Coronary artery (tissue), 2 donors: ENCODE measurements around the gene OXLD1.

ENCODE experiments used
- DNase-seq: peaks from one replicate; pipeline ENCODE4 v3.0.0-alpha.2; 2017; ENCODE audit warnings: low spot score
- H3K27ac ChIP-seq, 2 donors: fragments of 200-600 bp; sonication (generic); one replicate each; pipeline ENCODE4 v1.5.1; 2016 to 2019
- H3K4me3 ChIP-seq: fragments of 200-600 bp; sonication (generic); 2 replicates; pipeline ENCODE4 v1.5.1; 2016; ENCODE audit warnings: mild to moderate bottlenecking, moderate library complexity
- CTCF ChIP-seq: fragments of 200-600 bp; sonication (generic); IDR thresholded peaks from one replicate; pipeline ENCODE4 v1.5.1; 2019; ENCODE audit warnings: antibody characterized with exemption

The OXLD1 gene

GRCh38 chr17:81712468-81713003 is 46.1 kb upstream of the OXLD1 start:
- DNase-seq, result no peak
- H3K27ac ChIP-seq, result peak overlapping the region in 1 of 2 donors; percentile 65
- no peak for TF ChIP-seq CTCF
- H3K4me3 ChIP-seq, result peak overlapping the region; percentile 81

GRCh38 chr17:81711814-81712467 is 45.5 kb upstream of the OXLD1 start, which contains the start of gene SLC25A10:
TSS of gene SLC25A10 (plus strand) at chr17:81712284. CDS start at chr17:81712427, 143 bp downstream.
- Histone ChIP-seq H3K4me3 (peak within 1 kb of the TSS; percentile 81), H3K27ac (peak within 1 kb of the TSS in 1 of 2 donors; percentile 65)
- DNase-seq, result no peak
- TF ChIP-seq CTCF, result no peak

GRCh38 chr17:81710514-81711308 is 44.3 kb upstream of the OXLD1 start:
- Histone ChIP-seq H3K4me3 (peak overlapping the region; percentile 81), H3K27ac (no peak overlapping the region)
- DNase-seq, result no peak
- TF ChIP-seq CTCF, result no peak

- no peak overlapping the region for H3K4me3 ChIP-seq
- H3K27ac ChIP-seq, result no peak overlapping the region
- no peak for TF ChIP-seq CTCF
- no peak for DNase-seq
Observed at GRCh38 chr17:81708739-81709185, 42.4 kb upstream of the OXLD1 start.

- no peak for TF ChIP-seq CTCF
- DNase-seq, result no peak
- Histone ChIP-seq H3K27ac (no peak overlapping the region), H3K4me3 (no peak overlapping the region)
Observed at GRCh38 chr17:81707725-81708646, 41.6 kb upstream of the OXLD1 start.

- DNase-seq, result no peak
- TF ChIP-seq CTCF, result no peak
- Histone ChIP-seq H3K4me3 (no peak overlapping the region), H3K27ac (no peak overlapping the region)
Observed at GRCh38 chr17:81706757-81707624, 40.6 kb upstream of the OXLD1 start.
